GM19099 (cell line): ENCODE data around the gene MYO9A.

ENCODE experiments used
- POLR2A ChIP-seq: IDR thresholded peaks from 3 replicates; pipeline ENCODE4 v1.6.1; 2011; ENCODE audit warnings: low read depth; ENCODE audit not compliant: insufficient read length; ENCODE audit errors: extremely low read depth

Gene MYO9A

DNA sequence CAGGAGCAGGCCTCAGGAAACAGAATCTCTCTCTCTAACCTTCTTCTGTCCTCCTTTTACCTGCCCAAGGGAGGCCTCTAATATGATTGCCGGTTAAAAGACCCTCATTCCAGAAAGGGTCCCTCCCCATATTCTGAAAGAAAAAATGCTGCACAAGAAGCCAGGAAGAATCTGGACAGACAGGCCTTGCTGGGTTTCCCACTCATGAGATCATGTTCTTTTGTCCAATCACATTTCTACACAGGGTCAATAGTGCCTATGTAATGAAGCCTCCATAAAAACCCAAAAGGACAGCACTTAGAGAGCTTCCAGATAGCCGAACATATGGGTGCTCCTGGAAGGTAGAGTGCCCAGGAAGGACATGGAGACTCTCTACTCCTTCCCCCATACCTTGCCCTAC is 146.0 kb downstream of the MYO9A start:
- no peak for TF ChIP-seq POLR2A

DNA sequence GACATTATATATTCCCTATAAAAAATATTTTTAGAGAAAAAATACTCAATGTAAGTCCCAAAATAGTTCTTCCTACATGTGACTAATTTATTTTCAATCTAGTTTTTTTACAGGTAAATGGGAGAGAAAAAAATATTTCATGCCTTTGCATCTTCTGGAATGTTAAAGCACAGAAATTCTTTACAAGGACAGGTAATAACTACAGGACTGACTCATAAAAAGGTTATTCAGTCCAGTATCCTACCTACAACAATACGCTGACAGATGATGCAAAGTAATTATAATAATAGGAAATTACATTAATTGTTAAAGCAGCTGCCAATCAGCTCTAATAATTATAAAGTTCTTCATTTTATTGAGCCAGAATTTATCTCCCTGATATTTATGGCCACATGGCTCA is 147.5 kb downstream of the MYO9A start:
- TF ChIP-seq POLR2A = no peak

DNA sequence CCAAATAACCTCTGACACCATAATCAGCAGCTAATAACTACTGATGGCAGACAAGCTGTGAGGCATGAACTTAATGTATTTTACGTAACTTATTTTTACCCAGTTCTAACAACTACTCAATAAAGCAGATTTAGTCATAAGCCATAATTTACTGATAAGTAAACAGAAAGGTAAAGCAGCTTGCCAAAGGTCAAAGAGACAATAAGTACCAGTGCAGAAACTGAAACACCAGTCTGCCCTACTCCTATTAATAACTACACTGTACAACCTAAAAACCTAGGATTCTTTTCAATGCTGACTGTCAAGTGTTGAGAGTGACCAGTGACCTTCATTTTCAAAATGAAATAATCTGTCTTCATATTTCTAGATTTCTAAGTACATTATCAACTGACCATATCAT is 155.4 kb downstream of the MYO9A start:
- no peak for TF ChIP-seq POLR2A

DNA sequence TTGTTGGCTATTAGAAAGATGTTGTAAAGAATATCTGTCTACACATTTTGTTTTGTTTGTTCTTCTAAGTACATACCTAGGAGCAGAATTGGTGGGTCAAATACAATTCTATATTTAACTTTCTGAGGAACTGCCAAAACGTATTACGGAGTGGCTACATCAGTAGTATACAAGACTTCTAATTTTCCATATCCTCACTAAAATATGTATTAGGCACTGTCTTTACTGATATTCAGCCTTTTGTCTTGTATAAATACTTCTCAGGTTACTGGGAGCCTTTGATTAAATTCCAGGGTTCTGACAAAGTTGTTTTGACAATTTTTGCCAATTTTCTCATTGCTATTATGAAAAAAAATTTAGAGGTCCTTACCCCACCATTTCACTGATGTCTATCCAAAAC is 160.9 kb downstream of the MYO9A start:
- no peak for TF ChIP-seq POLR2A

DNA sequence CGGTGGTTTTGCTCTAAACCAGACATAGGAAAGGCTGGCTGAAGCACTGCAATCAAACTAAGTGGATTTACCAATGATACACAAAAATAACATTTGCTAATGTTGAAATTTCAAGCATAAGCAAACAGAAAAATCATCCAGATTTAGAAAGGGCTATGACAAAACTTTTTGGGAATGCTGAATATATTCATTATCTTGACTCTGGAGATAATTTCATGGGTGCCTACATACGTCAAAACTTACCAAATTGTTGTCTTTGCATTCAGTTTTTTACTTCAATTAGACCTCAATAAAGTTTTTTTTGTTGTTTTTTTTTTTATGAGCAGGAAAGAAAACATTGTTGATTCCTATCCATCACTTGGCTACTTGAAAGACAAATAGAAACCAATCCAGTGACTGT is 166.8 kb downstream of the MYO9A start:
- TF ChIP-seq POLR2A = no peak

DNA sequence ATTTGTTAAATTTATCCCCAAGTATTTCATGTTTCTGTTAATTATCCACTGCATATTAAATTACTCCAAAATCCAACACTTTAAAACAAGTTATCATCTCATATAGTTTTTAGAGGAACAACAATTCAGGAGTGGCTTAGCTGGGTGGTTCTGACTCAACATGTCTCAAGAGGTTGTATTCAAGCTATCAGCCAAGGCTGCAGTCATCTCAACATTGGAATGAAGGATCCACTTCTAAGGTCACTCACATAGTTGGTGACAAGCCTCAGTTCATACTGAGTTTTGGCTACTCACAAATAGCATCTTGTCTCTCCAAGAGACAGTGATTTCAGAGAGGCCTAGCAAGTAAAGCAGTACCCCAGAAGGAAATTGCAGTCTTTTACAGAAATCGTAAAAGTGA is 172.9 kb downstream of the MYO9A start:
- no peak for TF ChIP-seq POLR2A

DNA sequence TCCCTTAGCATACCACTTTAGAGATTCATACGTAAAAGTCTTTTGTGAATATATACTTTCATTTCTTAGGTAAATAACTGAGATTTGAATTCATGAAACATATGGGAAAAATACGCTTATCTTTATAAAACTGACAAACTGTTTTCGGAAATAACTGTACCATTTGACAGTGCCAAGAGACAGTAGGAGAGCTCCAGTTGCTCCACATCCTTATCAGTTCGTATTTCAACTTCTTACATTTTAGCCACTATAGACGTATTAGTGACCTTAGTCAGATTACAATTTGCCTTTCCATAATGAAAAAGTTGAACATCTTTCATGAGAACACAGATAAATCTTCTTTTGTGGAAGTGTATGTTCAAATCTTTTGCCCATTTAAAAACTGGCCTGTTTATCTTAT is 174.1 kb downstream of the MYO9A start:
- no peak for TF ChIP-seq POLR2A

DNA sequence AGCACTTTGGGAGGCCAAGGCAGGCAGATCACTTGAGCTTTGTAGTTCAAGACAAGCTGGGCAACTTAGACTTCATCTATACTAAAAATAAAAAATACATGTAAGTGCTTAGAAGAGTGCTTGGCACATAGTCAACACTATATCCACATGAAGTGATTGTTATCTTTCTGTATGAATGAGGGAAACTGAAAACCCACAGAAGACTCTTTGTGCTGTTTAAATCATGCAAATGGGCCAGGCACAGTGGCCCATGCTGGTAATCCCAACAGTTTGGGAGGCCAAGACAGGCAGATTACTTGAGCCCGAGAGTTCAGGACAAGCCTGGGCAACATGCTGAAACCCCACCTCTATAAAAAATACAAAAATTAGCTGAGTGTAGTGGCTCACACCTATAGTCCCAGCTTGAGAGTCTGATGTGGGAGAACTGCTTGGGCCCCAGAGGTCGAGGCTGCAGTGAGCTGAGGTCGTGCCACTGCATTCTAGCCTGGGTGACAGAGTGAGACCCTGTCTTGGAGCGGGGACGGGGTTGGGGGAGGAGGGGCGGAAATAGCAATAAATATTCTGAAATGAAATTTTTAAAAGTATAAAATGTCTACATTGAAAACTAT is 177.9 kb downstream of the MYO9A start:
- TF ChIP-seq POLR2A = no peak

DNA sequence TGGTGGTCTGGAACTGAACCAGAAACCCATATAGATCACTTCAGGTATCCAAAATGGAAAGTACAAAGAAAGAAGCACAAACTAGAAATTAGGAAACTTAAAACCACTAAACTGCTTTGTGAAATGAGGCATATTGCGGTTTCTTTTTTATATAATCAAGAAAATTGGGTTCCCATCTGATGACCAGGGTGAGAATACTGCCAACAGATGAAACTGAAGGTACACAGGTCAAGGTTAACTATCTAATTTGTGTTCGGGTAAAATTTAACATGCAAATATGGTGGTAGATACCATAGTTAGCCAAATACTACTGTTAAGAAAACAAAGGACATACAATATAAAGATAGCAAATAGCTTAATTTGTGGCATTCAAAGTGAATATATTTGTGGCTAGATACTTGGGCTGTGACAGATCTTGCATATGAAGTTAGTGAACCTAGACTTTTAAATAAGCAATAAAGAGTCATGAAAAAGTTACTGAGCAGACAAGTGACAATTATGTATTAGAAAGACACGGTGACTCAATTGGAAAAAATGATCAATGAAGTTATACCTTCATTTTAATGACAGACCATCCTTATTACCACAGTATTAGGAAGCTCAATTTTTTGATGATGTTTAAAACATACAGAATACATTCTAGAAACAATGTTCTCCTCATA is 180.2 kb downstream of the MYO9A start:
- TF ChIP-seq POLR2A = no peak

DNA sequence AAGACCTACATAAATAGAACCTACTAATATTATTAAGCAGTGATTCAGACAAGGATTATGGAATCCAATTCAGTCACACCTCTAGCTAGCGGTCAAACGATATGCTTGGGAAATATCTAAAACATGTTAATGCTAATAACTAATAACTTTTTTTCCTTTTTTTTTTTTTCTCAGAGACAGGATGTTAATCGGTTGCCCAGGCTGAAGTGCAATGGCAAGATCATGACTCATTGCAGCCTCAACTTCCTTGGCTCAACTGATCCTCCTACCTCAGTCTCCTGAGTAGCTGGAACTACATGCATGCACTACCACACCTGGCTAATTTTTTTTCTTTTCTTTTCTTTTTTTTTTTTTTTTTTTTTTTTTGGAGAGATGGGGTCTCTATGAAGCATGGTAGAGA is 183.5 kb downstream of the MYO9A start:
- no peak for TF ChIP-seq POLR2A

DNA sequence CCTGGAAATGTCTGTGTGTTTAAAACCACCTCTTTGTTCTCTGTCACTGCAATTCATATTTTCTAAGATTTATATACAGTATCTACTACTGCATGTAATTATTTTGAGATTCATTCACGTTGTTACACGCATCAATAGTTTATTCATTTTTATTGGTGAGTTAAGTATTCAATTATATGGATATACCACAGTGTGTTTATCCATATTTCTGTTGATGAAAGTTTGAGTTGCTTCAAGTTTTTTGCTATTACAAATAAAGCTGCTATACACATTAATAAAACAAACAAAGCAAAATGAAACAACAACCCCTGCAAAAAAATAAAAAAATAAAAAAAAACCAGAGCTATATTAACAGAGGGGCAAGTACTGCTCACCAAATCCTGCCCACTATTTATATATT is 185.3 kb downstream of the MYO9A start:
- no peak for TF ChIP-seq POLR2A

DNA sequence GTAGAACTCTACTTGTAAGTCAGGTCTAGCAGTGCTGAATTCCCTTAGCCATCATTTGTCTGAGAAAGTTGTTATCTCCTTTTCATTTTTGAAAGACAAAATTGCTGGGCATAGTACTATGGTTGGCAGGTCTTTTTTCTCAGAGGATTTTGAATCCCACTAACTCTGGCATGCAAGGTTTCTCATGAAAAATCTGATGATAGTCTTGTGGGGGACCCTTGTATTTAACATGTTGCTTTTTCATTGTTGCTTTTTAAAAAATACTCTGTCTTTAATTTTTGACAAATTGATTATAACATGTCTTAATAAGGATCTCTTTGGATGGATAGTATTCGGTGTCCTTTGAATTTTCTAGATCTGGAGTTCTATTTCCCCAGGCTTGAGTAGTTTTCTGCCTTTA is 186.7 kb downstream of the MYO9A start:
- no peak for TF ChIP-seq POLR2A

DNA sequence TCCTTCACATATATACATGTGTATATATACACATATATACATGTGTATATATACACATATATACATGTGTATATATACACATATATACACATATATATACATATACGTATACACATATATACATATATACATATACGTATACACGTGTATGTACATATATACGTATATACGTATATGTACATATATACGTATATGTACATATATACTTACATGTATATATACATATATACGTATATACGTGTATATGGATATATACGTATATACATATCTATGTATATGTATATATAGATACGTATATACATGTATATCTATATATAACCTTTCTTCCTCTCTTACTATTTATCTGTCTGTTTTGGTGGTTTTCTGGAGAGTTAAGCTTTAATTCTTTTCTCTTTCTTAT is 192.8 kb downstream of the MYO9A start:
- no peak for TF ChIP-seq POLR2A

DNA sequence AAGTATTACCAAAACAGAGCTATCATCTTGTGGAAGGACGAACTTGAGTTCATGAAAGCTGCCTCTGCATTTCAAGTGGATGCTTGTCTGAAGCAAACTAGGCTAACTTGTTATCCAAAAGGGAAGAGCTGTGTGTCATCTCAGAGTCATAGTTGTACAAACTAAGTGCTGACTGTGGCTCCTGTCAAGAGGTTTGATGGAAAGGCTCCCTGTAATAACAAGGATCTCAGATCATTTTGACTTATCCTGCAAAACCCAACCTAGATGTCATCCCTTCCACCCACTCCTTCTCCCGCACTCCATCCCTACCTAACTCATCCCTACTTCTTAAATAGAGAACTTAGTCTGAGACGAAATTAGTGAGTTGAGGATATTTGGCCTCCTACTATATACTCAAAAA is 196.8 kb downstream of the MYO9A start:
- no peak for TF ChIP-seq POLR2A

DNA sequence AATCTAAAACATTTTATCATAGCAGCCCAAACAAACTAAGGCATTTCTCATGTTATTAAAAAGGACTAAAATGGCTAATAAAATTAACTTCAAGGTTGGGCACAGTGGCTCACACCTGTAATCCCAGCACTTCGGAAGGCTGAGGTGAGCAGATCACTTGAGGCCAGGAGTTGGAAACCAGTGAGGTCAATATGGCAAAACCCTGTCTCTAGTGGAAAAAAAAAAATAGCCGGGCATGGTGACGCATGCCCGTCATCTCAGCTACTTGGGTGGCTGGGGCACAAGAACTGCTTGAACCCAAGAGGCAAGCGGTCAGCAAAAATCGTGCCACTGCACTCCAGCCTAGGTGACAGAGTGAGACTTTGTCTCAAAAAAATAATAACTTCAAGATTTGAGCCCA is 197.4 kb downstream of the MYO9A start:
- no peak for TF ChIP-seq POLR2A

DNA sequence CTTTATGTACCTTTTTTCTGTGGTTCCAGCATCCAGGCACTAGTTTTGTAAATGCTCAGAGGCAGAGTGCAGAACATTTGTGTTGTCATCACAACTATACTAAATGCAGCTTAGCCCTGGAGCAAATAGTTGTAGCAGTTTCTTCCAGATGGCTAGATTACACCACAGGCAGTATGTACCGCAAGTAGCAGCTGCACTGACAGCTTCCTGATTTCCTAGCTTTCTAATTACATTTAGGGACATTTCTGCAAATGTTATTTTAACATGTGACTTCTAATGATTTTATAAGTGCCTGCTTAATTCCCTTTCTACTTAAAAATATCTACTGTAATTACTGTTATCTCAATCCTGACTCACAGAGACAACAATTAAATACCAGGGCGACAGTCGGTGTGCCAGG is 201.1 kb downstream of the MYO9A start:
- no peak for TF ChIP-seq POLR2A

DNA sequence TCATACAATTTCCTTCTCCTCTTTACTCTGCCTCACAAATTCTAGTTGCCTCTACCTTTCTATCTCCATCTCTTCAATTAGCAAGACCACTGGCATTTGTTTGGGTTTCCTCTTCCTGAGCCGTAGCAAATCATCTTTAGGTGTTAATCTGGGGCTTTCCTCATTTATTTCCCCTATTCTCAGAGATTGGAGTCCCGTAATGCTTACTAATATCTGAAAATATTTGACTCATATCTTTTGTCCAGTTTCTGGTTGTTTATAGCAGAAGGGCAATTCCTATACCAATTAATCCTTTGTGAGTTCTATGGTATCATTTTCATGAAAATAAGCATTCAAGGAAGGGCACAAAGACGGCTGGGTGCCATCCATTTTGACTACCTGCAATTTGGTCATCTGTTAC is 203.9 kb downstream of the MYO9A start:
- no peak for TF ChIP-seq POLR2A
